Measurements from ENCODE around the gene FNDC5.
"Not testable (repeated sequence)": the region's sequence is repeated elsewhere in the genome, so short reads cannot be mapped to it uniquely, and the experiment has no call there.

FNDC5 gene

DNA sequence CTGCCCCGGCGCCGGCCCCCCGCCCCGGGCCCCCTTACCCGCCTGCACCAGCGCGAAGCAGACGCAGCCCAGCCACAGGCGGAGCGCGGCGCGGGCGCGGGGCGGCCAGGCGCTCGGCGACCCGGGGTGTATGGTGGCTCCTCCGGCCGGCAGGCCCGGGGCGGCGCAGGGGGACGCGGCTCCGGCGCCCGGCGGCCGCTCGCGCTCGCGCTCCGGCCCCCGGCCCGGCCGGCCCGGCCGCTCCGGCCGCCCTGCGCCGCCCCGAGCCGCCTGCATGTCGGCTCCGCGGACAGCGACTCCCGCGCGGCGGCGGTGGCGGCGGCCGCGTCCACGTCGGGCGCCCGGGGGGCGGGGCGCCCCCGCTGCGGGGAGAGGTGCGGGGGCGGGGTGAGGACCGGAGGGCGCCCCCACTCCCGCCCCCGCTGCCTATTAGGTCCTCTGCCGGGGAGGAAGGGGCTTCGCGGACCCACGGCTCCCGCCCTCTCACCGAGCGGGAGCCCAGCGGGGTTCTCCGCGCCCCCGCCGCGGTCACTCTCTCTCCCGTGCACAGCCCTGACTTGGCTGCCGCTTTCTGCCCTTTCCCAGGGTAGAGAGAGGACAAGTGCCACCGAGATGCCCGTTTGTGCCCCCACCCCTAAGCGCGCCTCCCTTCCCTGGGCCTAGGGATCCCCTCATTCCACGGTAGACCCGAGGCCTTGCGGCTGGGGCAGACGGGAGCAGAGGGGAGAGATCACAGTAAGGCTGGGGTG is at the start of gene FNDC5:
Gene FNDC5, minus strand, starts transcription at position 298 of the 749 bp plus-strand sequence.
- no peaks in the 10 kb centered on the region for H3K79me2 ChIP-seq (ENCODE audit: control insufficient read depth, insufficient read depth, low read length, unreplicated experiment)
- H3K27ac ChIP-seq (ENCODE audit: low read depth, low read length): no peak within 1 kb of the TSS
- peak within 1 kb of the TSS; percentile 64 for H3K4me3 ChIP-seq (ENCODE audit: low read depth, low read length)
- peaks cover 22% of the 10 kb centered on the region for H3K27me3 ChIP-seq (ENCODE audit: insufficient read depth, low read length)
- H2AFZ ChIP-seq (ENCODE audit: low read length, unreplicated experiment): no peak within 1 kb of the TSS
- no peaks in the 10 kb centered on the region for H3K36me3 ChIP-seq (ENCODE audit: insufficient read depth, low read length)
- no peaks in the 10 kb centered on the region for H3K4me1 ChIP-seq (ENCODE audit: control insufficient read depth, insufficient read depth, low read length, unreplicated experiment)

DNA sequence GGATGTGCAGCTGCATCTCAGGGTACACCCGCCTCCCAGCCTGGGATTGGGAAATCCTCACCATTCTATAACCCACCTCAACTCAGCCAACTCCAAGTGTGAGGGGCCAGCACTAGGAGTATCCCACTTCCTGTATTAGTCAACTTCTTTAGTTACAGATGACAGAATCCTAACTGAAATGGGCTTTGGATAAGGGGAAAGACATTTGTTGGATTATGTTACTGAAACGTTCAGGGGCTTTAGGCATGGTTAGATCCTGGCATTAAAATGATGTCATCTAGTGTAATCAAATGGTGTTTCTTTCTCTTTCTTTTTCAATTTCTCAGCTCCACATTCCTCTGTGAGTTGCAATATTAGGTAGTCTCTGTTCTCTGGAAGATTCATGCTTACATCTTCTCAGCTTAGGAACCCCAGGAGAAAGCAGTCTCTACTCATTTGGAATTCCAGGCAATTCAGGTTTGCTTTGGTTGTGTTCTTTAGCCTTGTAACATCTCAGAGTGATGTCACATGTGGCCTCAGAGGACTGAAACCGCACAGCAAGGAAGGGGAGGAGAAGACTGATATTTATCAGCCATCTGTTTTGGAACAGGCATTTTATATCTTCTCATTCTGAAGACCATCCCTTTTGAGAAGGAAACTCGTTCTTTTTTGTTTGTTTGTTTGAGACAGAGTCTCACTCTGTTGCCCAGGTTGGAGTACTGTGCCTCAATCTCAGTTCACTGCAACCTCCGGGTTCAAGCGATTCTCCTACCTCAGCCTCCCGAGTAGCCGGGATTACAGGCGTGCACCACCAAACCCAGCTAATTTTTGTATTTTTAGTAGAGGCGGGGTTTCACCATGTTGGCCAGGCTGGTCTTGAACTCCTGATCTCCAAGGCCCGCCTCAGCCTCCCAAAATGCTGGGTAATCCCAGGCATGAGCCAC is 49.4 kb upstream of the FNDC5 start:
- peaks cover 10% of the 10 kb centered on the region for H3K4me1 ChIP-seq (ENCODE audit: control insufficient read depth, insufficient read depth, low read length, unreplicated experiment)
- no peaks in the 10 kb centered on the region for H3K36me3 ChIP-seq (ENCODE audit: insufficient read depth, low read length)
- H2AFZ ChIP-seq (ENCODE audit: low read length, unreplicated experiment): peak overlapping the region; percentile 98
- peak overlapping the region; percentile 35; the same call in 1 of the 2 replicates for H3K27ac ChIP-seq (ENCODE audit: low read depth, low read length)
- H3K4me3 ChIP-seq (ENCODE audit: low read depth, low read length): no peak overlapping the region
- H3K79me2 ChIP-seq (ENCODE audit: control insufficient read depth, insufficient read depth, low read length, unreplicated experiment): no peaks in the 10 kb centered on the region
- no peaks in the 10 kb centered on the region for H3K27me3 ChIP-seq (ENCODE audit: insufficient read depth, low read length)

GRCh38 chr1:32918179-32918578 is 47.5 kb upstream of the FNDC5 start:
- no peak overlapping the region for H3K4me3 ChIP-seq (ENCODE audit: low read depth, low read length)
- H3K36me3 ChIP-seq (ENCODE audit: insufficient read depth, low read length): no peaks in the 10 kb centered on the region
- H3K4me1 ChIP-seq (ENCODE audit: control insufficient read depth, insufficient read depth, low read length, unreplicated experiment): peaks cover 10% of the 10 kb centered on the region
- no peak overlapping the region for H3K27ac ChIP-seq (ENCODE audit: low read depth, low read length)
- H2AFZ ChIP-seq (ENCODE audit: low read length, unreplicated experiment): no peak overlapping the region
- no peaks in the 10 kb centered on the region for H3K79me2 ChIP-seq (ENCODE audit: control insufficient read depth, insufficient read depth, low read length, unreplicated experiment)
- H3K27me3 ChIP-seq (ENCODE audit: insufficient read depth, low read length): no peaks in the 10 kb centered on the region

DNA sequence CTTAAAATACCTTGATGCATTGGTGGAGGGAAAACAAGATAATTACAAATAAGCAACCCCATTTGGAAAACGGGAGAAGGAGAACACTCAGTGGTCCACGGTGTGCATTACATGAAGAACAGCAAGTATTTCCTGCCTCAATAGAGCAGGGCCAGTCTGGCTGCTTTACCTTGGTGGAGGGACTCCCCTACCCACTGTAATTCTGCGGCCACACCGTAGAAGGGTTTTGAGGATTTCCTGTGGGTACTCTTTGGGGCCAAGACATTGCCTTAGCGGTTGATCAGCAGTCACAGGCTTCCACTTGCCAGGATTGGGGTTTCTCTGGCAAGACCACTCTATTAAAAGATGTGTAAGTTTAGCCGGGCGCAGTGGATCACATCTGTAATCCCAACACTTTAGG is 46.8 kb upstream of the FNDC5 start:
- Histone ChIP-seq H3K79me2 (ENCODE audit: control insufficient read depth, insufficient read depth, low read length, unreplicated experiment) (no peaks in the 10 kb centered on the region), H3K4me1 (ENCODE audit: control insufficient read depth, insufficient read depth, low read length, unreplicated experiment) (peaks cover 10% of the 10 kb centered on the region), H3K36me3 (ENCODE audit: insufficient read depth, low read length) (no peaks in the 10 kb centered on the region), H3K4me3 (ENCODE audit: low read depth, low read length) (no peak overlapping the region), H3K27ac (ENCODE audit: low read depth, low read length) (no peak overlapping the region), H2AFZ (ENCODE audit: low read length, unreplicated experiment) (no peak overlapping the region), H3K27me3 (ENCODE audit: insufficient read depth, low read length) (no peaks in the 10 kb centered on the region)

DNA sequence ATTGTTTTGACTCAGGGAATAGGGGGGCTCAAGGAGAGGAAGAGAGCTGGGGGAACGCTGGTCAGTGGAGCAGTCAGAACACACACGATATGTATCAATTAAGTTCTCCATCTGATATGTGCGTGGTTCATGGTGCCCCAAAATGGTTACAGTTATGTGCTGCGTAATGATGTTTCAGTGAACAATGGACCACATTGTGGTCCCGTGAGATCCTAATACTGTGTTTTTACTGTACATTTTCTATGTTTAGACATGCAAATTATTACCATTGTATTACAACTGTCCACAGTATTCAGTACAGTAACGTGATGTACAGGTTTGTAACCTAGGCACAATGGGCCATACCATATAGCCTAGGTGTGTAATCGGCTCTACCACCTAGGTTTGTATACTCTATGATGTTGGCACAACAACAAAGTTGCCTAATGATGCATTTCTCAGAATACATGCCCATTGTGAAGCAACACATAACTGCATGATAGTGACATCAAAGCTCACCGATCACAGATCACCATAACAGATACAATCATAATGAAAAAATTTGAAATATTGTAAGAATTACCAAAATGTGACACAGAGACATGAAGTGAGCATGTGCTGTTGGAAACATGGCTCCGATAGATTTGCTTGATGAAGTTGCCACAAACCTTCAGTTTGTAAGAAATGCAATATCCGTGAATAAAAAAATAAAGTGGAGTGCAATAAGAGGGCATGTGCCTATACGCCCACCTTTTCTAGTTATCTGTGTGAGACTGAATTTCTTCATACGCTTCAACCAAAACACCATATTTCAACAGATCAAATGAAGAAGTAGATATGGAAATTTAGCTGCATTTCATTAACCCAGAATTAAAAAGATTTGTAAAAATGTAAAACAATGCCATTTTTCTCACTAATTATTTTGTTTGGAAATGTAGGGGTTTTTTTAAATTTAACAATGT is 45.3 kb upstream of the FNDC5 start:
- Histone ChIP-seq H3K36me3 (ENCODE audit: insufficient read depth, low read length) (no peaks in the 10 kb centered on the region), H3K79me2 (ENCODE audit: control insufficient read depth, insufficient read depth, low read length, unreplicated experiment) (no peaks in the 10 kb centered on the region), H3K27me3 (ENCODE audit: insufficient read depth, low read length) (no peaks in the 10 kb centered on the region), H3K4me3 (ENCODE audit: low read depth, low read length) (no peak overlapping the region), H2AFZ (ENCODE audit: low read length, unreplicated experiment) (no peak overlapping the region), H3K4me1 (ENCODE audit: control insufficient read depth, insufficient read depth, low read length, unreplicated experiment) (peaks cover 10% of the 10 kb centered on the region), H3K27ac (ENCODE audit: low read depth, low read length) (no peak overlapping the region)

DNA sequence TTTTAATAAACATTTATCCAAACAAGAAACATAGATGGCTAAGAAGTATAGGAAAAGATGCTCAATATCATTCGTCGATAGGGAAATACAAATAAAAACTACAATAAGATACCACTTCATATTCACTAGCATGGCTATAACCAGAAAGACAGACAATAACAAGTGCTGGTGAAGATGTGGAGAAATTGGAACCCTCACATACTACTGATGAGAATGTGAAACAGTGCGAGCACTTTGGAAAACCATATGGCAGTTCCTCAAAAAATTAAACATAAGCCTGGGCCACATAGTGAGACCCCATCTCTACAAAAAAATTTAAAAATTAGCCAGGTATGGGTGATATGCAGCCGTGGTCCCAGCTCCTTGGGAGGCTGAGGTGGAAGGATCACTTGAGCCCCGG is 39.6 kb upstream of the FNDC5 start:
- H3K4me3 ChIP-seq (ENCODE audit: low read depth, low read length): no peak overlapping the region

DNA sequence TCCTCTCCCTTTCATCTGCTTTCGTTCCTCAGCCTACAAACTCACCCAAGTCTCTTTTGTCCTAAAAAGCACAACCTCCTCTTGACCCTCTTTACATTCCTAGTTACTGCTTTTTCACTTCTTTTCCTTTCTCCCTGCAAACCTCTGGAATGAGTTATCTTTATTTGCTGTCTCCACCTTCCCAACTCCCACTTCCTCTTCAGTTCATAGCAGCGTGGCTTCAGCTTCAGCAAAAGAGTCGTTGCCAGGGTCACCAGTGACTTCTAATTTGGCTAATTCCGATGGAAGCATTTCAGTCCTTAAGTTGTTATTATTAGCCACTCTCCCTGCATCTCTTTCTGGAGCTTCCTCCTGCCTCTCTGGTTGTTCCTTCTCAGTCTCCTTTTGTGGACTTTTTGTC is 36.7 kb upstream of the FNDC5 start:
- no peak overlapping the region for H2AFZ ChIP-seq (ENCODE audit: low read length, unreplicated experiment)

More for the DNA sequence above, 39.6 kb upstream of the FNDC5 start:
- no peaks in the 10 kb centered on the region for H3K4me1 ChIP-seq (ENCODE audit: control insufficient read depth, insufficient read depth, low read length, unreplicated experiment)
- H3K27ac ChIP-seq (ENCODE audit: low read depth, low read length): no peak overlapping the region
- H3K36me3 ChIP-seq (ENCODE audit: insufficient read depth, low read length): no peaks in the 10 kb centered on the region
- H2AFZ ChIP-seq (ENCODE audit: low read length, unreplicated experiment): no peak overlapping the region
- no peaks in the 10 kb centered on the region for H3K79me2 ChIP-seq (ENCODE audit: control insufficient read depth, insufficient read depth, low read length, unreplicated experiment)
- H3K27me3 ChIP-seq (ENCODE audit: insufficient read depth, low read length): no peaks in the 10 kb centered on the region

GRCh38 chr1:32906654-32907053 is 35.9 kb upstream of the FNDC5 start:
- Histone ChIP-seq H3K27me3 (ENCODE audit: insufficient read depth, low read length) (no peaks in the 10 kb centered on the region), H2AFZ (ENCODE audit: low read length, unreplicated experiment) (no peak overlapping the region), H3K36me3 (ENCODE audit: insufficient read depth, low read length) (no peaks in the 10 kb centered on the region), H3K79me2 (ENCODE audit: control insufficient read depth, insufficient read depth, low read length, unreplicated experiment) (no peaks in the 10 kb centered on the region), H3K27ac (ENCODE audit: low read depth, low read length) (no peak overlapping the region), H3K4me1 (ENCODE audit: control insufficient read depth, insufficient read depth, low read length, unreplicated experiment) (no peaks in the 10 kb centered on the region), H3K4me3 (ENCODE audit: low read depth, low read length) (no peak overlapping the region)

More for the DNA sequence above, 36.7 kb upstream of the FNDC5 start:
- no peak overlapping the region for H3K4me3 ChIP-seq (ENCODE audit: low read depth, low read length)
- no peaks in the 10 kb centered on the region for H3K79me2 ChIP-seq (ENCODE audit: control insufficient read depth, insufficient read depth, low read length, unreplicated experiment)
- H3K27ac ChIP-seq (ENCODE audit: low read depth, low read length): no peak overlapping the region
- H3K4me1 ChIP-seq (ENCODE audit: control insufficient read depth, insufficient read depth, low read length, unreplicated experiment): no peaks in the 10 kb centered on the region
- no peaks in the 10 kb centered on the region for H3K27me3 ChIP-seq (ENCODE audit: insufficient read depth, low read length)
- H3K36me3 ChIP-seq (ENCODE audit: insufficient read depth, low read length): no peaks in the 10 kb centered on the region

- H2AFZ ChIP-seq (ENCODE audit: low read length, unreplicated experiment); H3K27me3 ChIP-seq (ENCODE audit: insufficient read depth, low read length); H3K27ac ChIP-seq (ENCODE audit: low read depth, low read length); H3K4me3 ChIP-seq (ENCODE audit: low read depth, low read length); H3K36me3 ChIP-seq (ENCODE audit: insufficient read depth, low read length); H3K79me2 ChIP-seq (ENCODE audit: control insufficient read depth, insufficient read depth, low read length, unreplicated experiment); H3K4me1 ChIP-seq (ENCODE audit: control insufficient read depth, insufficient read depth, low read length, unreplicated experiment): not testable (repeated sequence)
These were observed 34.9 kb upstream of the FNDC5 start for GRCh38 chr1:32905588-32905987.

GRCh38 chr1:32904797-32905196 is 34.1 kb upstream of the FNDC5 start:
- Histone ChIP-seq H3K36me3 (ENCODE audit: insufficient read depth, low read length) (no peaks in the 10 kb centered on the region), H2AFZ (ENCODE audit: low read length, unreplicated experiment) (no peak overlapping the region), H3K27me3 (ENCODE audit: insufficient read depth, low read length) (no peaks in the 10 kb centered on the region), H3K4me1 (ENCODE audit: control insufficient read depth, insufficient read depth, low read length, unreplicated experiment) (no peaks in the 10 kb centered on the region), H3K79me2 (ENCODE audit: control insufficient read depth, insufficient read depth, low read length, unreplicated experiment) (no peaks in the 10 kb centered on the region), H3K4me3 (ENCODE audit: low read depth, low read length) (no peak overlapping the region), H3K27ac (ENCODE audit: low read depth, low read length) (no peak overlapping the region)
